ENCODE results near the gene TMEM134.
A peak's percentile ranks its signal among the peaks of the same experiment; 100 is the strongest.

Gene TMEM134

DNA sequence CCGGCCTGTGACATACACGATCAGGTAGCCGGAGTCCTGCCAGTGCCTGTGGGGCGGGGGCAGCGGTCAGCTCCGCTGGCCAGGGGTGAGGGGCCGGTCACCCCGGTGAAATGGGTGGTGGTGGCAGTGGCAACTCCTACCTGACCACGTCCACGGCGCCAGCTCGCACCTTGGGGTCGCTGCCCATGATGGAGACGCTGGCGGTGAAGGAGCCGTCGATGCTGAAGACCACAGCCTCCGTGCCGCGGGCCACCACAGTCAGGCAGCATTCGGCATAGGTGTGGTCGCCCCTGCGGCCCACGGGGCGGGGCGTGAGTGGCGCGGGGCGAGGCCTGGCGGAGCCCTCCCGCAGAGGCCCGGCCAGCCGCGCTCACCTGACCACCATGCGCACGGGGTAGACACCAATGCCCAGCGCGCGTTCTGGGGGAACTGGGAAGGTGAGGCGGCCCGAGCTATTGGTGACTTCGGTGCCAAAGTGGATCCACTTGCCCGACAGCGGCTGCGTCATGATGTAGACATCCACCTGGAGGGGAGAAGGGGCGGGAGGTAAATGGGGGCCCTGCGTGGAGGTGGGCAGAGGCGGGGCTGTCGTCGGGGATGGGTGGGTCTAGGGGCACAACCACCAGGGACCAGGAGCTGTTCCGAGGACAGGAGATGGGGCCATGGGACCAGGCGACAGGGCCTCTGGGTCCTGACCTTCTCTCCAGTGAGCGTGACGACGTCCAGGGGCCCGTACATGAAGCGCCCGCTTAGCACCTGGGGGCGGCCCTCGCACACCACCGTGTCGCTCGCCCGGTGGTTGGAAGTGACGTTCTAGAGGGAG is 24.7 kb upstream of the TMEM134 start:
- no peaks in the 10 kb centered on the region for H3K9me3 ChIP-seq
- no peaks in the 10 kb centered on the region for H3K27me3 ChIP-seq
- peaks cover 22 to 97% (median 82%) of the 10 kb centered on the region in 3 donors for H3K36me3 ChIP-seq
- H3K4me3 ChIP-seq: no peak overlapping the region
- intact Hi-C loops (cut with DNase I; ENCODE audit: low total_unique reads): no loop called here
- TF ChIP-seq, protein P1, sequence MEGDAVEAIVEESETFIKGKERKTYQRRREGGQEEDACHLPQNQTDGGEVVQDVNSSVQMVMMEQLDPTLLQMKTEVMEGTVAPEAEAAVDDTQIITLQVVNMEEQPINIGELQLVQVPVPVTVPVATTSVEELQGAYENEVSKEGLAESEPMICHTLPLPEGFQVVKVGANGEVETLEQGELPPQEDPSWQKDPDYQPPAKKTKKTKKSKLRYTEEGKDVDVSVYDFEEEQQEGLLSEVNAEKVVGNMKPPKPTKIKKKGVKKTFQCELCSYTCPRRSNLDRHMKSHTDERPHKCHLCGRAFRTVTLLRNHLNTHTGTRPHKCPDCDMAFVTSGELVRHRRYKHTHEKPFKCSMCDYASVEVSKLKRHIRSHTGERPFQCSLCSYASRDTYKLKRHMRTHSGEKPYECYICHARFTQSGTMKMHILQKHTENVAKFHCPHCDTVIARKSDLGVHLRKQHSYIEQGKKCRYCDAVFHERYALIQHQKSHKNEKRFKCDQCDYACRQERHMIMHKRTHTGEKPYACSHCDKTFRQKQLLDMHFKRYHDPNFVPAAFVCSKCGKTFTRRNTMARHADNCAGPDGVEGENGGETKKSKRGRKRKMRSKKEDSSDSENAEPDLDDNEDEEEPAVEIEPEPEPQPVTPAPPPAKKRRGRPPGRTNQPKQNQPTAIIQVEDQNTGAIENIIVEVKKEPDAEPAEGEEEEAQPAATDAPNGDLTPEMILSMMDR (IDR thresholded peaks at IDR 0.05): no peak
- no peak overlapping the region for H3K27ac ChIP-seq
- no peaks in the 10 kb centered on the region for H3K4me1 ChIP-seq
- peak in 1 of 2 donors; percentile 66 for DNase-seq

DNA sequence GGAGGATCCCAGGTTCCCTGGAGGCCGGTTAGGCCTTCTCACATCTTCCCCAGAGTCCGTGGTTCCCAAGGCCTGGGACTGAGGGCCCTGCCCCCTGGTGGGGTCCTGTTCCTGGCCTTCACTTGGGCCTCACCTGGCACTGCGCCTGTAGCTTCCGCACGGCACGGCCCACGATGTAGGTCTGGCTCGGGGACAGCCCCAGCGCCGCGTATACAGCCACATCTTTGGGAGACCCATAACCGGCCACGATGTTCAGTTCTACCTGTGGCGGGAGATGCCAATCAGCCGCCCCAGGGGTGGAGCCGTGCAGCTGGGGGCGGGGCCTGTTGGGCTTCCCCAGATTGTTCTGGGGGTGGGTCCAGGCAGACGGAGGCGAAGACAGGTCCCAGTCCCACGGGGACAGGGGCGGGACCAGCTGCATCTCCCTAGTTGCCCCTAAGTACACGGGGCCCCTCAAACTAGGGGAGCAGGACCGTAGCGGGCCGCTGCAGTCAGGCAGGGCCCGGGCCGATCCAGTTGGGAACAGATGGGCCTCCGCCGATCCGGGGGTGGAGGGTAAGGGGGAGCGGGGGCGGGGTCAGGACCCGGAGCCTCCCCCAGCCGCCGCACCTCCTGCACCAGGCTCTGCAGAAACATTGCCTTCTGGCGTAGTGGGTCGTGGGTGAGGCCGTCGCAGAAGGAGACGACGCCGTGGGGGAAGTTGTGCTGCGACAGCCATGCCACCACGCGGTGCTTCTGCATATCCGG is 23.9 kb upstream of the TMEM134 start:
- H3K4me1 ChIP-seq: no peaks in the 10 kb centered on the region
- H3K4me3 ChIP-seq: no peak overlapping the region
- TF ChIP-seq, protein P1 (IDR thresholded peaks at IDR 0.05): no peak
- H3K27ac ChIP-seq: no peak overlapping the region
- intact Hi-C loops (cut with DNase I; ENCODE audit: low total_unique reads): no loop called here
- H3K36me3 ChIP-seq: peaks cover 22 to 94% (median 83%) of the 10 kb centered on the region in 3 donors
- no peak for DNase-seq
- no peaks in the 10 kb centered on the region for H3K27me3 ChIP-seq
- no peaks in the 10 kb centered on the region for H3K9me3 ChIP-seq

DNA sequence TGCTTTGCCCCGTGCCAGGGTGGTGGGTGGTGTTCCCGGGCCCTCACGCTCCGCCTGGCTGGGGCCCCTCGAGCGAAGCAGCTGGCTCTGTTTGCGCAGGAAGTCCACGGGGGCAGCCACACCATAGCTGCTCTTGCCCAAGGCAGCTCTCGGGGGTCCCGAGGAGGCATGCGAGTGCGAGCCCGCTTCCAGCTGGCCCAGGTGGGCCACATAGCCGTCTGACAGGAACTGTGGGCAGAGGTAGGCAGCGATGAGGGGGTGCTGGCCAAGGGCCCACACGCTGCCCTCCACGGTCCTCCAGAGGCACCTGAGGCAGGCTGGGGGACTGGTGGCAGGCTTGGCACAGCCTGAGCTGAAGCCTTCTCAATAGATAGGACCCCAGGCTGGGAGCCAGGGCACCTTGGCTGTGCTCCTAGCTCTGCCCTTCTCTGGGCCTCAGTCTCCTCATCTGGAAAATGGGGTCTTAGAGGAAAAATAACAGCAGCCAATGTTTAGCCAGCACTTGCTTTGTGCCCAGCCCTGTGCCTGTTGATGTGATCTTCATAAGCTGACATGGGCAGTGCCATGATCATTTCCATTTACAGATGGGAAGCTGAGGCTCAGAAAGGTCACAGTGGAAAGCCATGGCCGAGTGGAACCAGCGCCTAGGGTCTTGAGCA is 23.1 kb upstream of the TMEM134 start:
- Histone ChIP-seq H3K27me3 (no peaks in the 10 kb centered on the region), H3K27ac (no peak overlapping the region), H3K4me1 (no peaks in the 10 kb centered on the region), H3K9me3 (no peaks in the 10 kb centered on the region), H3K36me3 (peaks cover 29 to 94% (median 86%) of the 10 kb centered on the region in 3 donors), H3K4me3 (no peak overlapping the region)
- intact Hi-C loops (cut with DNase I; ENCODE audit: low total_unique reads): no loop called here
- TF ChIP-seq, protein P1 (IDR thresholded peaks at IDR 0.05): no peak
- no peak for DNase-seq

DNA sequence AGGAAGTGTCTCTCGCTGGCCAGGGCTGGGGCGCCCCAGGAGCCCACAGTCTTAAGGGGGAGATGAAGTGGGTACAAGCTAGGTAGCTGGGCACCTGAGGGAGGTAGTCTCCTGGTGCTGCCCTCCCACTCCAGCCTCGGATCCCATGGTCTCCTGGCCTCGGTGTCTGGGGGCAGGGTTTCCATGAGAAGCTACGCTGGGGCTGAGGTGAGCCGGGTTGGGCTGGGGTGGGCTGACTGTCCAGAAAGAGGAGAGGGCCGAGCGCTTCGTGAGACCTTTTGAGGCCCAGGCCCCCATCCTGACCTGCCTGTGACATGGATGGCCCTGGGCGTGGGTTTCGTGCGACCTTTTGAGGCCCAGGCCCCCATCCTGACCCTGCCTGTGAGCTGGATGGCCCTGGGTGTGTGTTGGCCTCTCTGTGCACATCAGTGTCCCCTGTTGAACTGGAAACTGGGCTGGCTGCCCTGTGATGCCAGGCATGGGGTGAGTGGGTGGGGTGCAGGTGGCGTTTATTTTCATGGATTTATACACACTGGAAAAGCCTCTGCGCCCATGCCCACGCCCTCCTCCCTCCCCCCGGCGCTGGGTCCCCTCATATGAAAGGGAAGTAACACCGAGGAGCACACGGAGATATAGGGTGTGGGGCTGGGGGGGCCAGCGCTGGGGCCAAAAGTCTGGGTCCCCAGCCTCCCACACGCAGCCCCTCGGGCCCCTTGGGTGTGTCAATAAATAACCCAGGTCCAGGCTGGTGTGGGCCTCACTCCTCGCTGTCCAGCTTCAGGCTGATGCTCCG is 22.4 kb upstream of the TMEM134 start:
- no peak for DNase-seq
- H3K9me3 ChIP-seq: no peaks in the 10 kb centered on the region
- no peak overlapping the region for H3K4me3 ChIP-seq
- peaks cover 32 to 96% (median 91%) of the 10 kb centered on the region in 3 donors for H3K36me3 ChIP-seq
- intact Hi-C loops (cut with DNase I; ENCODE audit: low total_unique reads): no loop called here
- H3K27me3 ChIP-seq: no peaks in the 10 kb centered on the region
- H3K27ac ChIP-seq: no peak overlapping the region
- TF ChIP-seq, protein P1 (IDR thresholded peaks at IDR 0.05): no peak
- H3K4me1 ChIP-seq: no peaks in the 10 kb centered on the region

DNA sequence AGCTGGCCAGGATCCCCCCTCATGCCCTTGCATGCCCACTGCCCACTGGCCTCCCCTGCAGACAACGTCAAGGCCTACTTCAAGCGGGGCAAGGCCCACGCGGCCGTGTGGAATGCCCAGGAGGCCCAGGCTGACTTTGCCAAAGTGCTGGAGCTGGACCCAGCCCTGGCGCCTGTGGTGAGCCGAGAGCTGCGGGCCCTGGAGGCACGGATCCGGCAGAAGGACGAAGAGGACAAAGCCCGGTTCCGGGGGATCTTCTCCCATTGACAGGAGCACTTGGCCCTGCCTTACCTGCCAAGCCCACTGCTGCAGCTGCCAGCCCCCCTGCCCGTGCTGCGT is 21.6 kb upstream of the TMEM134 start:
- peaks cover 32 to 89% (median 83%) of the 10 kb centered on the region in 3 donors for H3K36me3 ChIP-seq
- no peak overlapping the region for H3K27ac ChIP-seq
- TF ChIP-seq, protein P1 (IDR thresholded peaks at IDR 0.05): no peak
- H3K4me3 ChIP-seq: no peak overlapping the region
- H3K9me3 ChIP-seq: no peaks in the 10 kb centered on the region
- DNase-seq: no peak
- peaks cover 0 to 4% (median 0%) of the 10 kb centered on the region in 4 donors for H3K4me1 ChIP-seq
- no peaks in the 10 kb centered on the region for H3K27me3 ChIP-seq
- intact Hi-C loops (cut with DNase I; ENCODE audit: low total_unique reads): no loop called here

Data from tibial artery (tissue), 4 donors.